Measurements from ENCODE around the gene MEF2A.

Gene MEF2A

DNA sequence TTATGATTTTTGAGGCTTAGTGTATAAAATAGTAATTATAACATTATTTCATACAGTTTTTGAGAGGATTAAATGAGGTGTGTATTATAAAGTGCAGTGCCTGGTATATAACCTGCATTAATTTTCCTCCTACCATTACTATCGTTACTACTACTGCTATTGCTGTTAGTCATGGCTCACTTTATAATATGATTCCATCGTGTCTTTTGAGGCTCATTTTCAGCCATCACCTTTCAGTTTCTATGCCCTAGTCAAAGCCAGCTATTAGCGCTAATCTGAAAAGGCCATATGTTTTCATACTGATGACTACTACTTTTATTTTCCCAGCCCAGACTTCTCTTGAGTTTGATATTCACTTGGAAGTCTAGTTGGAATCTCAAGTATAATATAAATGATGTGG, 5.5 kb downstream of the MEF2A start:
- no peak for ATAC-seq
- no peak for TF ChIP-seq ISL1 (CRISPR knock-in tag; IDR thresholded peaks at IDR 0.05)
- TF ChIP-seq, protein P1, sequence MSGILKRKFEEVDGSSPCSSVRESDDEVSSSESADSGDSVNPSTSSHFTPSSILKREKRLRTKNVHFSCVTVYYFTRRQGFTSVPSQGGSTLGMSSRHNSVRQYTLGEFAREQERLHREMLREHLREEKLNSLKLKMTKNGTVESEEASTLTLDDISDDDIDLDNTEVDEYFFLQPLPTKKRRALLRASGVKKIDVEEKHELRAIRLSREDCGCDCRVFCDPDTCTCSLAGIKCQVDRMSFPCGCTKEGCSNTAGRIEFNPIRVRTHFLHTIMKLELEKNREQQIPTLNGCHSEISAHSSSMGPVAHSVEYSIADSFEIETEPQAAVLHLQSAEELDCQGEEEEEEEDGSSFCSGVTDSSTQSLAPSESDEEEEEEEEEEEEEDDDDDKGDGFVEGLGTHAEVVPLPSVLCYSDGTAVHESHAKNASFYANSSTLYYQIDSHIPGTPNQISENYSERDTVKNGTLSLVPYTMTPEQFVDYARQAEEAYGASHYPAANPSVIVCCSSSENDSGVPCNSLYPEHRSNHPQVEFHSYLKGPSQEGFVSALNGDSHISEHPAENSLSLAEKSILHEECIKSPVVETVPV (CRISPR knock-in tag; IDR thresholded peaks at IDR 0.05): no peak
- TF ChIP-seq, protein P2, sequence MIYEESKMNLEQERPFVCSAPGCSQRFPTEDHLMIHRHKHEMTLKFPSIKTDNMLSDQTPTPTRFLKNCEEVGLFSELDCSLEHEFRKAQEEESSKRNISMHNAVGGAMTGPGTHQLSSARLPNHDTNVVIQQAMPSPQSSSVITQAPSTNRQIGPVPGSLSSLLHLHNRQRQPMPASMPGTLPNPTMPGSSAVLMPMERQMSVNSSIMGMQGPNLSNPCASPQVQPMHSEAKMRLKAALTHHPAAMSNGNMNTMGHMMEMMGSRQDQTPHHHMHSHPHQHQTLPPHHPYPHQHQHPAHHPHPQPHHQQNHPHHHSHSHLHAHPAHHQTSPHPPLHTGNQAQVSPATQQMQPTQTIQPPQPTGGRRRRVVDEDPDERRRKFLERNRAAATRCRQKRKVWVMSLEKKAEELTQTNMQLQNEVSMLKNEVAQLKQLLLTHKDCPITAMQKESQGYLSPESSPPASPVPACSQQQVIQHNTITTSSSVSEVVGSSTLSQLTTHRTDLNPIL (CRISPR knock-in tag; IDR thresholded peaks at IDR 0.05; ENCODE audit: low read depth): no peak

DNA sequence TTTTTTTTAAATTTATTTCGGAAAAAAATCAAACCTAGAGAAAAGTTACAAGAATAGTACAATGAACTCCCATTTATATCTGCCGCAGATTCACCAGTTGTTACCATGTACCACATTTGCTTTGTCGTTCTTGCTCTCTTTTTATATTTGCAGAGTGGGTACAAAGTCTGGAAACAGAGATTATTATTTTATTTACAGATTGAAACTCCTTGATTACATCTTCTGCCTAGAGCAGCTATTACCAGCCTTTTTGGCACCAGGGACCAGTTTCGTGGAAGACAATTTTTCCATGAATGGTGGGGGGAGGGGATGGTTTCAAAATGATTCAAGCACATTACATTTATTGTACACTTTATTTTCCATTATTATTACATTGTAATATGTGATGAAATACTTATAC, 8.3 kb downstream of the MEF2A start:
- ATAC-seq: no peak
- TF ChIP-seq GLIS3 (CRISPR knock-in tag; IDR thresholded peaks at IDR 0.05) (no peak), CSDC2 (CRISPR knock-in tag; IDR thresholded peaks at IDR 0.05) (no peak)

DNA sequence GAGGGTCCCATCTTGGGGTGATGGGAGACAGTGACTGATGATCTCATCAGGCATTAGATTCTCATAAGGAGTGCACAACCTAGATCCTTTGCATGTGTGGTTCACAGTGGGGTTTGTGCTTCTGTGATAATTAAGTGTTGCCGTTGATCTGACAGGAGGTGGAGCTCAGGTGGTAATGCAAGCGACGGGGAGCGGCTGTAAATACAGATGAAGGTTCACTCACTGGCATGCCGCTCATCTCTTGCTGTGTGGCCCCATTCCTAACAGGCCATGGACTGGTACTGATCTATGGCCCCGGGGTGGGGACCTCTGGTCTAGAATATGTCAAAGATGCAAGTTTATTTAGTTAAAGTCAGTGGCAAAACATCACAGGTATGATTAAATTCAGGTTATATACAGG, 8.7 kb downstream of the MEF2A start:
- no peak for ATAC-seq

DNA sequence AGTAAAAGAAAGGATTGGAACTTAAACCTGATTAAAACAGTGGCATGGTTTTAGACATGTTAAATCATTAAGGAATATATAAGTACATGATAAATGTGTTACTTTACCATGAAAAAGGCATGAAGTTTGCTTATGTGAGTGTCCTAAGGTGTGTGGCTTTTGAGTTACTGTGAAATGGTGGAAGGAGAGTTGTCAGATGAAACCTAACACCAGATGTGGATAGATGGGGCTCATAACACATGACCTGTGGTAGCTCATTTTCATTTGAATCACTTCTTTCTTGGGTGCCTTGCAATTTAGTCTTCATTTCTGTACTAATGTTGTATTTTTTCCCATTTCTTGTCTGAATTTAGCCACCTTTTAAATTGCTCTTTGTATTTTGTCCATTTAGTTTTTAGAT, 13.0 kb downstream of the MEF2A start:
- no peak; the same call in 2 of the 3 replicates for ATAC-seq
- TF ChIP-seq ZNF565 (CRISPR knock-in tag; conservative IDR thresholded peaks at IDR 0.05; ENCODE audit: low read depth) (no peak), TCF4 (CRISPR knock-in tag; IDR thresholded peaks at IDR 0.05; ENCODE audit: borderline replicate concordance) (no peak), ZC3H10 (CRISPR knock-in tag; IDR thresholded peaks at IDR 0.05) (no peak), PPARA (CRISPR knock-in tag; IDR thresholded peaks at IDR 0.05; ENCODE audit: borderline replicate concordance) (no peak), BACH2 (CRISPR knock-in tag; IDR thresholded peaks at IDR 0.05; ENCODE audit: borderline replicate concordance) (no peak), ZFP30 (CRISPR knock-in tag; IDR thresholded peaks at IDR 0.05) (no peak), RARB (CRISPR knock-in tag; IDR thresholded peaks at IDR 0.05) (no peak)
- TF ChIP-seq, protein P3, sequence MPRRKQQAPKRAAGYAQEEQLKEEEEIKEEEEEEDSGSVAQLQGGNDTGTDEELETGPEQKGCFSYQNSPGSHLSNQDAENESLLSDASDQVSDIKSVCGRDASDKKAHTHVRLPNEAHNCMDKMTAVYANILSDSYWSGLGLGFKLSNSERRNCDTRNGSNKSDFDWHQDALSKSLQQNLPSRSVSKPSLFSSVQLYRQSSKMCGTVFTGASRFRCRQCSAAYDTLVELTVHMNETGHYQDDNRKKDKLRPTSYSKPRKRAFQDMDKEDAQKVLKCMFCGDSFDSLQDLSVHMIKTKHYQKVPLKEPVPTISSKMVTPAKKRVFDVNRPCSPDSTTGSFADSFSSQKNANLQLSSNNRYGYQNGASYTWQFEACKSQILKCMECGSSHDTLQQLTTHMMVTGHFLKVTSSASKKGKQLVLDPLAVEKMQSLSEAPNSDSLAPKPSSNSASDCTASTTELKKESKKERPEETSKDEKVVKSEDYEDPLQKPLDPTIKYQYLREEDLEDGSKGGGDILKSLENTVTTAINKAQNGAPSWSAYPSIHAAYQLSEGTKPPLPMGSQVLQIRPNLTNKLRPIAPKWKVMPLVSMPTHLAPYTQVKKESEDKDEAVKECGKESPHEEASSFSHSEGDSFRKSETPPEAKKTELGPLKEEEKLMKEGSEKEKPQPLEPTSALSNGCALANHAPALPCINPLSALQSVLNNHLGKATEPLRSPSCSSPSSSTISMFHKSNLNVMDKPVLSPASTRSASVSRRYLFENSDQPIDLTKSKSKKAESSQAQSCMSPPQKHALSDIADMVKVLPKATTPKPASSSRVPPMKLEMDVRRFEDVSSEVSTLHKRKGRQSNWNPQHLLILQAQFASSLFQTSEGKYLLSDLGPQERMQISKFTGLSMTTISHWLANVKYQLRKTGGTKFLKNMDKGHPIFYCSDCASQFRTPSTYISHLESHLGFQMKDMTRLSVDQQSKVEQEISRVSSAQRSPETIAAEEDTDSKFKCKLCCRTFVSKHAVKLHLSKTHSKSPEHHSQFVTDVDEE (CRISPR knock-in tag; IDR thresholded peaks at IDR 0.05): no peak
- TF ChIP-seq, protein P2 (CRISPR knock-in tag; IDR thresholded peaks at IDR 0.05; ENCODE audit: low read depth): no peak

More for the DNA sequence above, 8.7 kb downstream of the MEF2A start:
- no peak for TF ChIP-seq ZNF565 (CRISPR knock-in tag; conservative IDR thresholded peaks at IDR 0.05; ENCODE audit: low read depth)
- no peak for TF ChIP-seq SNAI2 (CRISPR knock-in tag; IDR thresholded peaks at IDR 0.05)
- TF ChIP-seq, protein P1 (CRISPR knock-in tag; IDR thresholded peaks at IDR 0.05): no peak
- TF ChIP-seq, protein P3 (CRISPR knock-in tag; IDR thresholded peaks at IDR 0.05): no peak
